T47D (cell line): ENCODE measurements around the gene FTSJ1.
"Not testable (repeated sequence)": the region's sequence is repeated elsewhere in the genome, so short reads cannot be mapped to it uniquely, and the experiment has no call there.

Experiments
- DNase-seq, 2 experiments: peaks; one replicate each; pipeline versions ENCODE4 v3.0.0 to v3.0.0-alpha.2; 2011 to 2012; ENCODE audit warnings: low read depth in 1 of 2, low spot score in 1 of 2
- JUND ChIP-seq: IDR thresholded peaks from 2 replicates; pipeline ENCODE4 v1.6.1; 2012; ENCODE audit warnings: low read depth
- in situ Hi-C: cut with HindIII; loops from 2 replicates; pipeline ENCODE4 v1.10.0; 2016; ENCODE audit warnings: low sequenced_read_pairs, low pct_unique_long_range_greater_than_20kb

The FTSJ1 gene

GRCh38 chrX:48475774-48476577, at the start of gene FTSJ1:
TSS of gene FTSJ1 (plus strand) at chrX:48476199. CDS start at chrX:48478048, 1,849 bp downstream.
- peak; percentile 90 to 96 for DNase-seq
- TF ChIP-seq JUND, result no peak
- in situ Hi-C loops, result no loop called here

GRCh38 chrX:48427027-48427716, 48.8 kb upstream of the FTSJ1 start:
- DNase-seq, in situ Hi-C loops: not testable (repeated sequence)

- in situ Hi-C loops, DNase-seq: not testable (repeated sequence)
Measured at GRCh38 chrX:48429606-48430005, 46.4 kb upstream of the FTSJ1 start.

- DNase-seq, in situ Hi-C loops: not testable (repeated sequence)
Measured at GRCh38 chrX:48430166-48430565, 45.8 kb upstream of the FTSJ1 start.

GRCh38 chrX:48433713-48434112, 42.3 kb upstream of the FTSJ1 start:
- DNase-seq, in situ Hi-C loops: not testable (repeated sequence)

- in situ Hi-C loops, DNase-seq: not testable (repeated sequence)
Measured at GRCh38 chrX:48447201-48447600, 28.8 kb upstream of the FTSJ1 start.

GRCh38 chrX:48450076-48450475, 25.9 kb upstream of the FTSJ1 start:
- in situ Hi-C loops, result no loop called here
- TF ChIP-seq JUND, result no peak
- no peak for DNase-seq

- in situ Hi-C loops, result no loop called here
- TF ChIP-seq JUND, result no peak
- DNase-seq, result no peak
Measured at GRCh38 chrX:48451708-48452107, 24.3 kb upstream of the FTSJ1 start.

- TF ChIP-seq JUND, result no peak
- in situ Hi-C loops, result no loop called here
Measured at GRCh38 chrX:48456628-48457331, 19.2 kb upstream of the FTSJ1 start.

GRCh38 chrX:48458711-48459110, 17.3 kb upstream of the FTSJ1 start:
- in situ Hi-C loops, result no loop called here
- DNase-seq, result peak in 1 of 2 experiments; percentile 43
- TF ChIP-seq JUND, result no peak

More at GRCh38 chrX:48456628-48457331, 19.2 kb upstream of the FTSJ1 start:
- no peak for DNase-seq

- no peak for TF ChIP-seq JUND
- in situ Hi-C loops, result no loop called here
Measured at GRCh38 chrX:48459483-48459882, 16.5 kb upstream of the FTSJ1 start.

GRCh38 chrX:48460031-48460430, 16.0 kb upstream of the FTSJ1 start:
- no peak for DNase-seq
- TF ChIP-seq JUND, result no peak
- in situ Hi-C loops, result no loop called here

More at GRCh38 chrX:48459483-48459882, 16.5 kb upstream of the FTSJ1 start:
- no peak for DNase-seq

- in situ Hi-C loops, result no loop called here
- DNase-seq, result no peak
- TF ChIP-seq JUND, result no peak
Measured at GRCh38 chrX:48460606-48461005, 15.4 kb upstream of the FTSJ1 start.
